HG02943 (cell line): ENCODE results near the gene TMX2.

Experiments used
- ATAC-seq: cut with Tn5 transposase; IDR thresholded peaks from one replicate; pipeline ENCODE4 v1.9.1; 2021; ENCODE audit warnings: mild to moderate bottlenecking, low read depth, moderate library complexity; ENCODE audit not compliant: unreplicated experiment

TMX2 gene

DNA sequence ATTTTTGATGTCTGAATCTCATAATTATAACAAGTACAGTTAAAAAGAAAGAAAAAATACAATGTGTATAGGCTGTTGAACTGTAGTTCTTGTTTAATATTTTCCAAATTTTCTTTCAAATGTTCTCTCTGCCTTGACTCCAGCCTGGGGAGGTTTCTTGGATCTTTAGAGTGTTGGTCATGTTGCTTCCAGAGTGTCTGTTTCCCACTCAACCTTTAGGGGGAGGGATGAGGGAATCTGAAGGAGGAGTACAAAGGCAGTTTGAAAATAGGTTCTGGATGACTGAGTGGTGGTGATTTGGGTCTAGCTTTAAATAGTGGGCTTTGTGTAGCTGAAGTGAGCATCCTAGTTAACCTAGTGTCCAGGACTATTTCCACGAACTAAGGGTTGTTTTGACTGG is 51.2 kb downstream of the TMX2 start:
- ATAC-seq: no peak

- no peak for ATAC-seq
Measured at GRCh38 chr11:57764021-57764420, 51.6 kb downstream of the TMX2 start.

DNA sequence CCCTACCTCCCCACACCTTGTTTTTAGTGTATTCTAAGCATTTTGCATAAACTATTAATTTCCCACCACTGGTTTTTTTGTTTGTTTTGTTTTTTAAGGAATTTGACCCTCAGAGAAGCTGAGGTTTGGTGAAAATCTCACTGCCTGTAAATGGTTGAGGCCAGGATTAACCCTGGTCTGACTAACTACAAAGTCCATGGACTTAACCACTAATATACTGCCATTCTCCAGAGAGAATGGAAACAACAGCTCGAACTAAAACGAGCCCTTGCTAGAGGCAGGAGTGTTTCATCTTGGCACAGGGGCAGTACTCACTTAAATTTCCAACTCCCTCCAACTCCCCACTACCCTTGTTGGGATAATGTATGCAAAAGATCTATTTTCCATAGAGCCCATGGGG is 52.2 kb downstream of the TMX2 start:
- ATAC-seq: no peak

DNA sequence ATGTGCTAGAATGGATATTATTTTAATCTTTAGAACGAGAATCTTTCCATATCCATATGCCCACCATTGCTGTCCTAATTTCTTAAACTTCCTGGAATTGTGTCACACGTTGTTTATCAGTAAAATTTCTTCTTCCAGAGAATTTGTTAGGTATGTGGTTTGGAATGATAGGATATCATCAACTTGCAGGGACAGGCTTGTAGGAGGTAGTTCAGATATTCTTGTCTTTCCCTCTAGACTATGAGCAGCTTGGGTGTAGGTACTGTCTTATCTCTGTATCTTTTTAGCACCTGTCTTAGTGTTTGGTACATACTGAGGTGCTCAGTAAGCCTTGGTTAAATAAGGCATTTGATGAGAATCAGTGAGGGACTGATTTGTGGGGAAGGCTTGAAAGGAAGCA is 52.6 kb downstream of the TMX2 start:
- ATAC-seq: no peak

DNA sequence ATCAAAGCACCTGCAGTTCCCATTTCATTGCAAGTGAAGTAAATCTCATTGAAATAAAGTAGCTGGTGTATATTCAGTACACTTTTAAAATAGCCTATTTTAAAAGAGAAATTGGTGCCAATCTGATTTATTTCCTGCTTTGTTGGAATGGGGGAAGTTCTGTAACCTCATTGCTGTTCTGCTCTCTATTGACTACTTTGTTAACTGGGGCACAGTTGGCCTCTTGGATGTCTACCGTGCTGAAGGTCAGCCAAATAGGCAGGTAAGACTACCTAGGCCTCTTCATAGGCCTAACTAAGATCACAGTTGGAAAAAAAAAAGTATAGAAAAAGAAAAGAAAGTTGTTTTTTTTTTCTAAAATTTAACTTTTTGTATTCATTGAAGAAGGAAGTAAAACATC is 58.4 kb downstream of the TMX2 start:
- no peak for ATAC-seq

DNA sequence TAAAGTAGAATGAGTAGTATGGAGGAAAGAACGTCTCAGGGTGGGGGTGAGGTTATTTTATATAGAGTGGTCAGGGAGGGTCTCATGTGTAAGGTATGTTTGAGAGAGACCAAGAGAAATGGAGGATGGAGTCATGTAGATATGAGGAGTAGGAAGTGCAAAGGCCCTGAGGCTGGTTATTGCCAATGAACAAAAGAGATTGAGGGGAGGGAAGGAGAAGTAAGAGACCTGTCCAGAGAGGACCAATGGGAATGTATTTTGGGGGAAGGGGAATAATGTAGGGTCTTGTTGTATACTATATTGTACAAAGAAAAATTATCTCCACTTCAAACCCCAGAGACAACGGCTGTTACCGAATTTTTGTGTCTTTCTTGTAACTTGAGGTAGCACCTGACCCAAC is 59.0 kb downstream of the TMX2 start:
- no peak for ATAC-seq

DNA sequence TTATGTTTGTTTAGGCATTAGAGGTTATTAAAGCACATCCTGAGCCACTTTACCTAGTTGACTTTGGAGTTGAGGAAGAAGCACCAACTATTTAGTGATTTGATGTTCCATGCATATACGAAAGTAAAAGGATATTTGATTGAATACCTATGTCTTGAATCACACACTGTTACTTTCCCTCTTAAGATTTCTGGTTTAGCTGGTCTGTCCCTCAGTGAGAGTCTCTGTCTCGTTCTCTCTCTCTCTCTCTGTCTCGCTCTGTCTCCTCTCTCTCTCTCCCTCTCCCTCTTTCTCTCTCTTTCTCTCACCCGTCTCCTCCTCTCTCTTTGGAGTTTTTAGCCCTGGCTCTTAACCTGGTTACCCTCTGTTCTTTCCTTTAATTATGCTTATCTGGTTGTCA is 60.2 kb downstream of the TMX2 start:
- no peak for ATAC-seq

DNA sequence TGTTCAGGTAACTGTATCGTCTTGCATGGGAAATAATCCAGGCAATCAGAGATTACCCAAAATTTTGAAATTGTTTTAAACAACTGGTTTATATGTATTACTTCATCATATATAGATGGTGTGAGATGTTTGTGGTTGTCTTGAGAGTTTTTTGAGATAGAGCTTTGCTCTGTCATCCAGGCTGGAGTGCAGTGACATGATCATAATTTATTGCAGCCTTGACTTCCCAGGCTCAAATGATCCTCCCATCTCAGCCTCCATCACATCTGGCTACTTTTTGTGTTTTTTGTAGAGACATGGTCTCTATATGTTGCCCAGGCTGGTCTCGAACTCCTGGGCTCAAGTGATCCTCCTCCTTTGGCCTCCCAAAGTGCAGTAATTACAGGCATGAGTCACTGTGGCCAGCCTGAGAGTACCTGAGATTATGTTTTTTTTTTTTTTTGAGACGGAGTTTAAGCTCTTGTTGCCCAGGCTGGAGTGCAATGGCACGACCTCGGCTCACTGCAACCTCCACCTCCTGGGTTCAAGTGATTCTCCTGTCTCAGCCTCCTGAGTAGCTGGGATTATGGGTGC is 60.7 kb downstream of the TMX2 start:
- no peak for ATAC-seq

DNA sequence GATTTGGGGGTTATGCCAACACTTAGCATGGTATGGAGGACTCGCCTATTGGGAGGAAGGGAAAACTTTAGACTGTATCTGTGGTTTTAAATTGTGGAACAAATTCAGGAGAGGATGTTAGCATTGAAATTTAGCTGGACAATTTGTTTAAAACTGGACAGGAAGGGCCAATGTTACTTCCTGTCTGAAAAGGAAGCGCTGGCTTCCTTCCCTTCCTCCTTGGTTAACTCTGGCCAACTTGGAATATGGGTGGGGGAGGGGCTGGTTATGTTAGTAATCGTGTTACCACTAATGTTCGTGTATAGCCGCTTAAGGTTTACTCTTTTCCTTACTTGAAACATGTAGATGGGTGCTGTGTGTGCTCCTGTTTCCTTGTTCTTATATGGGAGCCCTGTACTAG is 63.1 kb downstream of the TMX2 start:
- ATAC-seq: no peak

DNA sequence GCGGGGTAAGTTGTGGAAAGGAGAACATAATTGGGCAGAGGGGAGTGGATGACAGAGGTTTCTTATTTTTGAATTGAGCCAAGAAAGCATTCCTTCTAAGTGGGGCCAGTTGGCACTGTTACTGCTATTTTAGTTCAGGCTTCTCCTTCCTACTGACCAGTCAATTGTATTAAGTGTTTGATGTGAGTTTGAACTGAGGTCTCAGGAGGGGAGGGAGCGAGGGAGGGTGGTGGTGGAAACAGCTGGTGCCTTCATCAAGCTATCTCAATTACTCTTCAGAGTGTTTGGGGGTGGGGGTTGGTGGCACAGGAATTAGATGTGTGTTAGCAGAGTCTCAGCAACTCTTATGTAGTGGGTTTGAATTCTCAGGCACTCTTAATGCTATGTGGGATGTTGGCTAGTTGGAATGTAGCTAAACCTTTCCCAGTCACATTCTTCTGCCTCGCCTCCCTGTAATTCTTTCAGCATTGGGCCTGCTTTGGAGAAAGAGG is 63.7 kb downstream of the TMX2 start:
- no peak for ATAC-seq

GRCh38 chr11:57776577-57777210 is 64.3 kb downstream of the TMX2 start:
- no peak for ATAC-seq

DNA sequence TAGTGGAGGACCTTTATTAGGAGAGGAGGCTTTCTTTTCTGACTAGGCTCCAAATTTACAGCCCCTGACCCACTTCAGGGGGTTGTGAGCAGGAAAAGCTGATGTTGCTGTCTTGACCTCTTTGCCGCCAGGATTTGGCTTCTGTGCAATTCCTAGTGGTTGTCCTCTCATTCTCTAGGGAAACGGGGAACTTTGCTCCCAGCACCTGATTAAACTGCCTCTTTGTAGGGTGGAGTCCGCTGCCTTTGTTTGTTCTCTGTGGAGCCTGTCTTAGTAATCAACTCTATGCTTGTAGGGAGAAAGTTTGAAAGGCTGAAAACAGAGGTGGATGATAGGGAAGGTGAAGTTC is 65.5 kb downstream of the TMX2 start:
- ATAC-seq: no peak

GRCh38 chr11:57778318-57779037 is 66.1 kb downstream of the TMX2 start:
- ATAC-seq: no peak

DNA sequence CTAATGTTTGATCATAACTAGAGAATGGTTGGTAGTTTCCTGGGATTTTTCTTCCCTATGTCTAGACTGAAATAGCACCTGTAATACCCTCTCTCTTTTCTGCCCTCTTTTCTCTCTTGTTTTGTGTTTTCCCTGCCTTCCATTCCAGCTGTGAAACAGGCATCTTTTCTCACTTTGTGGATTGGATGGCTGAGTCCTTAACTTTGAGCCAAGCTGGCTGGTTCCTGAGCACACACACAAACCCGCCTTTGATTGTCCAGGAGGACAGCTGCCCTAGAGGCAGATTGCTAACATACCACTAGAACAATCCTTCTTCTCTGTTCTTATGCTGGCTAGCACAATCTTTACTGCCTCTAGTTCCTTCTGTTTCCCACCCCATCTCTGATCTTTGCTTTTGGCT is 66.9 kb downstream of the TMX2 start:
- ATAC-seq: no peak

DNA sequence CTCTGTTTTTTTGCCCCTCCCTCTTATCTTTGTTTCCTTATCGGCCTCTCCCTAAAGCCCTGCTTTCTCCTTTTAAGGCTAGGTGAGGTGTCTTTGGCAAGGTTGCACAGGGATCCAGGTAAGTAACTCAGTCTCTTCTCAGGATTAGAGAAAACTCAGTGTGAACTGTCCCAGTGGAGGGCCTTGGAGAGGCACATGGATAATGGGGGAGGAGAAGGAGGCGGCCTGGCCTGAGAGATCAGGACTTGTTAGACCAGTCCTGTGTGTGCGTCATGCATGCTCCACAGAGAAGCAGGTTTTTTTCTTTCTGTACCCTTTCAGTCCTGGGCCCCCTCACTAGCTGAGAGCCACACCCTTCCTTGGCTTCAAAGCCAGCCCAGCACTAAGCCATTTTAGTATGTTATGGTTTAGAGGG is 69.1 kb downstream of the TMX2 start:
- no peak for ATAC-seq

GRCh38 chr11:57785072-57785471 is 72.7 kb downstream of the TMX2 start:
- ATAC-seq: no peak

GRCh38 chr11:57786436-57786835 is 74.0 kb downstream of the TMX2 start:
- no peak for ATAC-seq

DNA sequence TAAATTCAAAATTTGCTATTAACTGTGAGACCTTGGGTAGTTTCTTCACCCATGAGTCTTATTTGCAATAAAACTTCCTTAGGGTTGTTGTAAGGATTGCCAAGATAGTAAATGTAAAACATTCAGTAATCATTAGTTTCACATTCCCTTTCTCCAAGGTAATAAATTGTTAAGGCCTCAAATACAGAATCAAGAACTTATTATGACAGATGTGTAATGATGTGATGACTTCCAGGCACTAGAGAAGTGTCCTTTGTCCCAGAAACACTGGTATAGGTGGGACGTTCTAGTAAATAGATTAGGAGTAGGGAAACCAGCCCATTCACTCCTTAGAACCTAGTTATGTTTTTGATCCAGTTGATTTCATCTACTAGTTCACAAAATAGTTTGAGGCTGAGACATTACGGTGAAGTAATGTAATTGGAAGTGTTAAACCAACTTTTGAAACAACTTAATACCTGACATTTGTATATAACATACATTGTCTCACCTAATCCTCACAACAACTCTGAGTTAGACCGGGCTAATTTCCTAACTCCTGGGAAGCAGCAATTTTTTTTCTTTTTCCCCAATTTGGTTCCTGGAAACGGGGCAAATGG is 74.7 kb downstream of the TMX2 start:
- no peak for ATAC-seq

- no peak for ATAC-seq
Measured at GRCh38 chr11:57787920-57788702, 75.7 kb downstream of the TMX2 start.

DNA sequence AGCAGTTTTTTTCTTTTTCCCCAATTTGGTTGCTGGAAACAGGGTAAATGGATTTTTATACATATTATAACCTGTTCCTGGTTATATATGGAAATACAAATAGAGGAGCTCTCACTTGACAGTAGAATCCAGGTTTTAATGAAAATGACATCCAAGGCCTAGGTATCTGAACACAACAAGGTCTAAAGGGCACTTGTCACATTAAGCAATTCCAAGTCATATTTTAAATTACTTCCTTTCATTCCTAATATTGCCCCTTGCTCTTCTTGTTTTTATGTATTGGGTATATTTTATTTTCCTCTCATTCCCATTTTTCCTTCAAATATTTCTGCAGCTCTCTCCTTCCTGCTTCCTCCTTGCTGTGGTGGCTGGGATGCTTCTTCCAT is 76.3 kb downstream of the TMX2 start:
- no peak for ATAC-seq
